Activated naive CD4-positive, alpha-beta T cell (primary cell): ENCODE measurements around the gene CYP27A1.

Experiments used
- DNase-seq, 4 experiments: peaks; one replicate each; lab custom pipeline; 2025; lab: John Stamatoyannopoulos, UW

Gene CYP27A1

GRCh38 chr2:218812096-218812815 is 30.3 kb downstream of the CYP27A1 start:
- no peak for DNase-seq

DNA sequence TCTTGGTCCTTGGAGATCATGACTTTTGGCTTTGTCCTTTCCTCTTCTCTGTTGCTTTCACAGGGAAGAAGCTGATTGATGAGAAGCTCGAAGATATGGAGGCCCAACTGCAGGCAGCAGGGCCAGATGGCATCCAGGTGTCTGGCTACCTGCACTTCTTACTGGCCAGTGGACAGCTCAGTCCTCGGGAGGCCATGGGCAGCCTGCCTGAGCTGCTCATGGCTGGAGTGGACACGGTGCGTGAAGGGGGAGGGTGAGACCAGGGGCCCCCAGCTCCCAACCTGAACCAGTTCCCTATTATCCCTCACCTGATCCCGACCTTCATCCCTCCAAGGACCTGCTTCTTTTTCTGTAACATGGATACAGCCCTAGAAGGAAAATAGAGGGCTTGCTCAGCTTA is 30.9 kb downstream of the CYP27A1 start:
- DNase-seq, result no peak

DNA sequence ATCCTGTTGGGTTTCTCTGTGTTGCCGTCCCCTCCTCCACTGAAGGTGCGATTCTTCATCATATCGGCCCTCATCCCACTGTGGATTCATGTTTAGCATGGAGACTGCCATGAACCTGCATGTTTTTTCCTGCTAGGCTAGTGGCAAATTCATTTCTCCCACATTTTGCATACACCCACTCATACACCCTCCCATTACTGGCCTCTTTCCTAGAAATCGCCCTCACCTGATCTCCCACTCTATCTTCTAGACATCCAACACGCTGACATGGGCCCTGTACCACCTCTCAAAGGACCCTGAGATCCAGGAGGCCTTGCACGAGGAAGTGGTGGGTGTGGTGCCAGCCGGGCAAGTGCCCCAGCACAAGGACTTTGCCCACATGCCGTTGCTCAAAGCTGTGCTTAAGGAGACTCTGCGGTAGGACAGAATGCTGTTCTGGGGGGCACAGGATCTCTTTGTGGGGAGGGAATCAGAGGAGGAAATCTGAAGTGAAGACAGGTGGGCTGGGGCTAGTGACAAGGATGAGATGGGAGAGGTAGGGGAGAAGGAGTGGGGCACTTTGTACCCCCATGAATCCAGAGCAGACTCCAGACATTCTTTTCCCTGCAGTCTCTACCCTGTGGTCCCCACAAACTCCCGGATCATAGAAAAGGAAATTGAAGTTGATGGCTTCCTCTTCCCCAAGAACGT is 32.0 kb downstream of the CYP27A1 start:
- no peak for DNase-seq

GRCh38 chr2:218814540-218815243 is 32.7 kb downstream of the CYP27A1 start:
- DNase-seq, result no peak

GRCh38 chr2:218815244-218815637 is 33.3 kb downstream of the CYP27A1 start:
- DNase-seq, result no peak

DNA sequence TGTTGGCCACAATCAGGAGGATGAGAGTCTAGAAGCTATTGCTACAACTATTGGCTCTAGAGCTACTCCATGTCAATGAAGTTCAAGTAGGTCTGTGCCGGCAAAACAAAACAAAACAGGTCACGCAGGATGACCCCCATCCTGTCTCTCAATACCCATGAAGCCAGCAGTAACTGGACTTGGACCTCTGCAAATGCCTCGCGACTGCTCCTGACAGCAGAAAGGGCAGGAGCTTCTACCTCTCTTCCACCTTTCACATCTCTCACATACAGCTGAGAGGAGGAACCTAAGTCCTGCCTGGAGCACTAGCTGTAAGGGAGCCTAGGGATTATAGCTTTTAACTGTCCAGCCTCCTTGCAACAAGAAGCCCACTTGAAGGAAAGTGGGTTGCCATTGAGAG is 33.7 kb downstream of the CYP27A1 start:
- no peak for DNase-seq

DNA sequence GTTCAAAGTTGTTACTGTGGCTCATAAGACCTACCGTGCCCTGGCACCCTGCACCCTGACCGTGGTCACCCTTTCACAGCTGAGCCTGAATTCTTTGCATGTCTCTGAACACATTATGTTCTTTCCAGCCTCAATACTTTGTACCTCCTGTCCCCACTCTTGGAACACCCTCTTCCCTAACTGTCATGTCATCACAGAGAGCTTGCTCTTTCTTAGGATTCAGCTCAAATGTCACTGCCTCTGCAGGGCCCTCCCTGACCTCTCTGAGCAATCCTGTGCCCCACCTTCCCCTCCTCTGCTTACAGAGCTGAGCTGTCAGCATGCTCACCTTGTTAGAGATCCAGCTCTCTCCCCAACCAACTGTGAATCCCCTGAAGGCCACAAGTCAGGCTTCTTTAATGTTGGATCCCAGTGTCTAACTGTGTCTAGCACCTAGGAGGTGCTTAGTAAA is 34.6 kb downstream of the CYP27A1 start:
- DNase-seq, result no peak

- DNase-seq, result no peak
Measured at GRCh38 chr2:218819093-218819492, 37.1 kb downstream of the CYP27A1 start.

- no peak for DNase-seq
Measured at GRCh38 chr2:218820746-218821369, 38.9 kb downstream of the CYP27A1 start.

GRCh38 chr2:218821605-218822211 is 39.8 kb downstream of the CYP27A1 start:
- no peak for DNase-seq

GRCh38 chr2:218822622-218823021 is 40.7 kb downstream of the CYP27A1 start:
- no peak for DNase-seq

DNA sequence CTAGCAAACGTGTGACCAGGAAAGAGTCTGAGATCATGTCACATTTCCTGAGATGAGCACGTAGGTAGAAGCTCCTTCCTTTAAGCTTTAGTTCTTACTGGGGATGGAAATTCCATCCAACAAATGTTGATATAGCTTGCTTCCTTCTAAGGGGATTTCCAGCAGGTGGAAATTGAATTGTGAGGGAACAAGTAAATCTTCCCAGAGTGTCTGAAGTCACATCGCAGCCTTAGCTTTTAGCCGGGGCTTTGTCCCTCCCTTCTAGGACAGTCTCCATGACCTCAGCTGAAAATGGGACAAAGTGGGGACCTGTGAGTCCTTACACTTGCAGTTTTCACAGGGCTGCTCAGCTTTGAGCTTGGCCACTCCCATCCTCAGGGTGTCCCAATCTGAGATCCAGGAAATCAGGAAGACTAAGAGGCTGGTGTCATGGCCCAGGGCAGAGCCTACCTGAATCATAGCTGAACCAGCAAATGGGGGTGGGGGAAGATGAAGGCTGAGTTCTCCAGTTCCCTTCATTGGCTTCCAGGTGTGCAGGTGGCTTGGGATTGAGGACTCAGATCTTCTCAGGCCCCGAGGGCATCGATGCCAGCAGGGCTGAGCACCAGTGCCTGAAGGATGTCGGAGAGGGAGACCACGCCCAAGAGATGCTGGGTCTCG is 41.4 kb downstream of the CYP27A1 start:
- DNase-seq, result no peak

- DNase-seq, result no peak
Measured at GRCh38 chr2:218824004-218824403, 42.1 kb downstream of the CYP27A1 start.

DNA sequence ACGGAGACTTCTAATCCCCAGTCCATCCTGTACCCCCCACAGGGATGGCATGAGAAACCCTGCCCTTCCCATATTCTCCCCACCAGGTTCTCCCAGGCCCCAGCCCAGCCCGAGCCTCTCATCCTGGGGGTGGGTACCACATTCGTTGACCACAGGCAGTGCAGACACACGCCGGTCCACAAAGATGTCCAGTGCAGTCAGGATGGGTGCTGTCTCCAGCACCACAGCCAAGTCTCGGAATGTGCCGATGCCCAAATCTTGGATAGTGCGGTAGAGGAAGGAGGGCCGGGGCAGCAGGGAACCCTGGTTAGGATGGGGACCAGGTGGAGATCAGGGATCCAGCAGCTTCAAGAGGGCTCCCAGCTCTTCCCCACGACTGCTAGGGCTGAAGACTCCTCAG is 44.8 kb downstream of the CYP27A1 start:
- DNase-seq, result no peak

DNA sequence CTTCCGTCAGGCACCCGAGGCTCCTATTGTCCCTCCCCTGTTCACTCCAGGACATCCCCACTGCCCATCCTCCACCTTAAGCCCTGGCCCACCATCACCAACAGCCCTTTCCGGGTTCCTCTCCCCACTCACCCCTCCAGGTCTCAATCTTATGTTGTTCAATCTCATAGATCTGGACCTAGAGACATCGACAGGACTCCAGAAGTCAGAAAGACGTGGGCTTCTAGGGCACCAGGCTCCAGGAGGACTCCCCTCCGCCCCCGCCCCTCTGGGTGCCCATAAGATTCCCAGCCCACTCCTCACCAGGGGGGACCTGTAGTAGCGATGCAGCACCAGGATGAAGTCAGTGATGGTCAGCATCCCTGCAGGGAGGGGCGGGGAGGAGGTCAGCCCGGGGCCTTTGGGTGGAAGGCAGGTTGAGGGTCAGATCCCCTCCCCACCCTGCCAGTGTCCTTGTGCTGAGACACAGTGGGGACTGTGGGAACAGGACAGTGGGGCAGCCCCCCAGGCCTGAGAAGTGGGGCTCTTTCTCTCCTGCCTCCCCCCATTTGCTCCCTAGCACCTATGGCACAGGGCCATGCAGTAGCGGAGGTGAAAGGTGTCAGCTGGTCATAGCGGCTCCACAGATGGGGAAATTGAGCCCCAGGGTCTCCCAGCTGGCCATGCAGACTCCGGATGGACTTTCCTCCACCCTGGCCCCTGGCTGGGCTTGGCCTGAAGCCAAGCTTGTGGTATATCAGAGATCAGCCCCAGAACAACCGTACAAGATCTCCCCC is 45.9 kb downstream of the CYP27A1 start:
- DNase-seq, result no peak

- DNase-seq, result no peak
Measured at GRCh38 chr2:218828477-218828778, 46.5 kb downstream of the CYP27A1 start.

DNA sequence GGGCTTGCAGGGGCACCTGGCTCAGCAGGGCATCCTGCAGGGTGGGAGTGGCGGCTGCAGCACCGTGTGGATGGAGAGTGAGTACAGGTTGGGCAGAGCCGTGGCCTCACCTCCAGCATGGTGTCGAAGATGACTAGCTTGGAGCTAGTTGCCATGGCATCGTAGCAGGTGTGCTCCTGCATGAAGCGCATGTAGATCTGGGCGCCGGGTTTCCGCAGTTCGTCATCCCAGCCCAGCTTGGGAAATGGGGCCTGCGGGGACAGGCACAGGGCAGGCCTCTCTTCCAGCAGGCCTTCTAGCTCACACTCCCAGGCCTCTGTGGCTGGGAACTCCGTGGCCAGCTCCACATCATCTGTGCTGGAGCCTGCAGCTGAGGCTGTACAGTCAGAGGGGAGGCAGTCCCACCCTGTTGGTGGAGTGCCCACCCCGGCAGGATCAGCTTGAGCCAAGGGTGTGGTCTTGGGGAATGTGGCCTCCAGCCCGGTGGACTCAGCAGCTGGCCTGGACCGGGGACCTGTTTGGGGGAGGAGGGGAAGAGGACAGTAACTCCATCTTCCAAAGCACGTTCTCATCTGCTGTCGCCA is 48.0 kb downstream of the CYP27A1 start:
- DNase-seq, result no peak

DNA sequence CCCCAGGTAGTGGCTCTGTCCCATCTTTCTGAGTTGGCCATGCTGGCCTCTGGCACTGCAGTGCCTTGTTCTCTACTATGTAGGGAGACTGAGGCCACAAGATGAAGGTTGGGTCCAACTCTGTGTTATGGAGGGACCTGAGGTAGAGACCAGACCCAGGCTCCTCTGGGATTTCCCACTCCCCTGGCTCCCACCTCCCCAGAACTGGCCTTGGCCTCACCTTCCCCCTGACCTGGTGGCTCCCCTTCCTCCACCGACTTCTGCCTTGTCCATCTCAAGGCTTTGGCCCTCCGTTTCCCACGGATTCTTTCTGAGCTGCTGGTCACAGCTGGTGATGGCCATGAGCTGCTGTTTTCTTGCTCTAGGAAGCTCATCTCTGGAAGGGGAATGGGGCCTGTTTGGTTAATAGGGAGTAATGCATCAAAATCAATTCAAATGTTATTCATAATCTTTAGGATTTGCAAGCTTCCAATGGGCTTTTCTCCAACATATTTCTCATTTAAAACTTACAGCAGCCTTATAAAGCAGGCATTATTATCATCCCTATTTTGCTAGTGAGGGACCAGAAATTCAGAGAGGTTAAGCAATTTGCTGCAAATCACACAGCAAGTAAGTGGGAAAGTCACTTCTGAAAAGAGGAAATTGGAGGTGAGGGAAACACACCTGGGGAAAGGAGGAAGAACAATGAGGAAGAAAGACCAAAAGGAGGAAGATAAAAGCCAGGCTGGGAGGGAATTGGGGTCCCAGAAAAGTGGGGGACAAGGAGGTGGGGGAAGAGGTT is 48.8 kb downstream of the CYP27A1 start:
- DNase-seq, result no peak

DNA sequence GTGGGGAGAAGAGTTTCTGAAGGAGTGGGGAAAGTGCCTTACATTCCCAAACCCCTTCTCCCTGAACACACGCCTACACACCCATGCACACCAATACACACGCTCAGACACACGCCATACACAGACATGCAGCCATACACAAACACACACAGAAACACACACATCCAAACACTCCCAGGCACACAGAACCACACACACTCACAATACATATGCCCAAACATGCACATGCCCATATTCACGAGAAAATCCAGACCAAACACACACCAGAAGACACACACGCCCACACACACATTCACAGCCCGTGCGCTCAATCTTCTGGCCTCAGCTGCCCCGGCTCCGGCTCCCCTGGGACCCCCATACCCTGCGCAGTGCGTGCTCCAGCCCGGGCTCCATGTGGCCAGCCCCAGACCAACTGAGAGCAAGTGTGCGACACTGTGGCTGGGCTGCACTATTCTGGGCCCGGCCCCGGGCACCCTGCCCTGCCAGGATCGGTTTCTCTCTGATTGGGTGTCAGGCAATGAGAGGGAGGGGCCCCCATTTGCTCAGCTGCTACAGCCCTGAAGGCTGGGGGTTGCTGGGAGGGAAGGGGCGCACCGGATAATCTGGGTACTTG is 49.5 kb downstream of the CYP27A1 start, which contains the start of gene PRKAG3:
Gene PRKAG3, minus strand, starts transcription at position 426 of the 613 bp plus-strand sequence.
- DNase-seq, result no peak
